Measurements from ENCODE around the gene ELOVL1. TPM values are rescaled to one million over a fixed set of nuclear protein-coding genes. Genes with fewer than 3 reads are reported as not detected.

Gene ELOVL1
- total and polyA plus RNA-seq, 2 of the 13 experiments (the other 11 are each of a cell fraction or from before 2014, with no cell fraction given) = 55.2 to 77.4 TPM

GRCh38 chr1:43388613-43389012 is 20.8 kb upstream of the ELOVL1 start:
- no peak for FAIRE-seq
- BruUV-seq (replicated peaks) = no TSS peak
- peaks cover 31% of the 10 kb centered on the region for H3K79me2 ChIP-seq (ENCODE audit: insufficient read depth, low read length)

More at GRCh38 chr1:43388613-43389012, 20.8 kb upstream of the ELOVL1 start:
- ATAC-seq (no peak), DNase-seq (ENCODE audit: low spot score) (no peak)
- Histone ChIP-seq H4K20me1 (ENCODE audit: insufficient read depth, low read length) (no peaks in the 10 kb centered on the region), H3K4me3 (replicated peaks in 1 of 3; ENCODE audit: insufficient read depth in 1 of 3, low read depth in 2 of 3, low read length in 3 of 3) (peak overlapping the region; percentile 76 to 98 (median 85)), H3K4me1 (ENCODE audit: insufficient read depth, low read length) (peaks cover 27% of the 10 kb centered on the region), H3K36me3 (replicated peaks in 1 of 2; ENCODE audit: control insufficient read depth in 1 of 2, insufficient read depth in 2 of 2, low read length in 2 of 2) (peaks cover 14 to 42% of the 10 kb centered on the region in 2 experiments), H3K4me2 (ENCODE audit: low read depth, low read length) (peak overlapping the region; percentile 96), H3K27ac (ENCODE audit: extremely low read length, insufficient read depth, low read length) (no peak overlapping the region), H3K9me3 (ENCODE audit: low read length) (no peaks in the 10 kb centered on the region), H3K27me3 (ENCODE audit: control insufficient read depth in 1 of 2, insufficient read depth in 2 of 2, low read length in 2 of 2) (peaks cover 0 to 3% of the 10 kb centered on the region in 2 experiments; a peak in 1 of 5 replicates), H3K9ac (ENCODE audit: insufficient read depth, low read depth, low read length) (peak overlapping the region; percentile 91), H2AFZ (ENCODE audit: low read length) (no peak overlapping the region)
- intact Hi-C loops (cut with micrococcal nuclease; ENCODE audit: unreplicated experiment) (no loop called here), in situ Hi-C loops (cut with HindIII; ENCODE audit: extremely low pct_ligation_motif_present, low pct_unique_long_range_greater_than_20kb) (no loop called here)
- POLR2A ChIA-PET = interaction anchor here (1.2 to 1.3 kb wide), 2 partner anchors 12 to 30 kb away, joined by 3 to 14 read pairs; partner anchors contain the start of gene CDC20
- TF ChIP-seq, protein P1, sequence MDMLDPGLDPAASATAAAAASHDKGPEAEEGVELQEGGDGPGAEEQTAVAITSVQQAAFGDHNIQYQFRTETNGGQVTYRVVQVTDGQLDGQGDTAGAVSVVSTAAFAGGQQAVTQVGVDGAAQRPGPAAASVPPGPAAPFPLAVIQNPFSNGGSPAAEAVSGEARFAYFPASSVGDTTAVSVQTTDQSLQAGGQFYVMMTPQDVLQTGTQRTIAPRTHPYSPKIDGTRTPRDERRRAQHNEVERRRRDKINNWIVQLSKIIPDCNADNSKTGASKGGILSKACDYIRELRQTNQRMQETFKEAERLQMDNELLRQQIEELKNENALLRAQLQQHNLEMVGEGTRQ (IDR thresholded peaks at IDR 0.05; ENCODE audit: low read depth, low read length) = no peak
- TF ChIP-seq, protein P1 (CRISPR knock-in tag; IDR thresholded peaks at IDR 0.05; ENCODE audit: borderline replicate concordance) = no peak
- TF ChIP-seq SIN3B (IDR thresholded peaks at IDR 0.05; ENCODE audit: low read length) (no peak), TMF1 (CRISPR knock-in tag; IDR thresholded peaks at IDR 0.05; ENCODE audit: low read depth) (no peak), NR0B2 (CRISPR knock-in tag; IDR thresholded peaks at IDR 0.05) (no peak), RCOR2 (CRISPR knock-in tag; IDR thresholded peaks at IDR 0.05) (no peak), MAFG (CRISPR knock-in tag; IDR thresholded peaks at IDR 0.05) (no peak), ZBTB2 (CRISPR knock-in tag; IDR thresholded peaks at IDR 0.05; ENCODE audit: low read depth) (no peak), ZNF362 (CRISPR knock-in tag; IDR thresholded peaks at IDR 0.05; ENCODE audit: borderline replicate concordance) (no peak), MLX (CRISPR knock-in tag; IDR thresholded peaks at IDR 0.05) (no peak)
- TF ChIP-seq, protein P2, sequence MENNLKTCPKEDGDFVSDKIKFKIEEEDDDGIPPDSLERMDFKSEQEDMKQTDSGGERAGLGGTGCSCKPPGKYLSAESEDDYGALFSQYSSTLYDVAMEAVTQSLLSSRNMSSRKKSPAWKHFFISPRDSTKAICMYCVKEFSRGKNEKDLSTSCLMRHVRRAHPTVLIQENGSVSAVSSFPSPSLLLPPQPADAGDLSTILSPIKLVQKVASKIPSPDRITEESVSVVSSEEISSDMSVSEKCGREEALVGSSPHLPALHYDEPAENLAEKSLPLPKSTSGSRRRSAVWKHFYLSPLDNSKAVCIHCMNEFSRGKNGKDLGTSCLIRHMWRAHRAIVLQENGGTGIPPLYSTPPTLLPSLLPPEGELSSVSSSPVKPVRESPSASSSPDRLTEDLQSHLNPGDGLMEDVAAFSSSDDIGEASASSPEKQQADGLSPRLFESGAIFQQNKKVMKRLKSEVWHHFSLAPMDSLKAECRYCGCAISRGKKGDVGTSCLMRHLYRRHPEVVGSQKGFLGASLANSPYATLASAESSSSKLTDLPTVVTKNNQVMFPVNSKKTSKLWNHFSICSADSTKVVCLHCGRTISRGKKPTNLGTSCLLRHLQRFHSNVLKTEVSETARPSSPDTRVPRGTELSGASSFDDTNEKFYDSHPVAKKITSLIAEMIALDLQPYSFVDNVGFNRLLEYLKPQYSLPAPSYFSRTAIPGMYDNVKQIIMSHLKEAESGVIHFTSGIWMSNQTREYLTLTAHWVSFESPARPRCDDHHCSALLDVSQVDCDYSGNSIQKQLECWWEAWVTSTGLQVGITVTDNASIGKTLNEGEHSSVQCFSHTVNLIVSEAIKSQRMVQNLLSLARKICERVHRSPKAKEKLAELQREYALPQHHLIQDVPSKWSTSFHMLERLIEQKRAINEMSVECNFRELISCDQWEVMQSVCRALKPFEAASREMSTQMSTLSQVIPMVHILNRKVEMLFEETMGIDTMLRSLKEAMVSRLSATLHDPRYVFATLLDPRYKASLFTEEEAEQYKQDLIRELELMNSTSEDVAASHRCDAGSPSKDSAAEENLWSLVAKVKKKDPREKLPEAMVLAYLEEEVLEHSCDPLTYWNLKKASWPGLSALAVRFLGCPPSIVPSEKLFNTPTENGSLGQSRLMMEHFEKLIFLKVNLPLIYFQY (CRISPR knock-in tag; IDR thresholded peaks at IDR 0.05; ENCODE audit: borderline replicate concordance) = no peak
- CTCF ChIA-PET (ENCODE audit: low intra/inter-chr PET ratio, low total read pairs) = no interaction called here
- WGBS (ENCODE audit: low lambda C conversion rate) = 22% methylated on average over 3 of the region's 3 CpGs
